Fibroblast of lung (primary cell): Measurements from ENCODE around the gene PPP4C.

Experiments
- CTCF ChIP-seq, 2 donors: IDR thresholded peaks in 1 of 2; conservative IDR thresholded peaks in 1 of 2; 1 replicate in 1 of 2; 2 replicates in 1 of 2; pipeline ENCODE4 v1.5.1; 2011 to 2012; ENCODE audit warnings: low read length in 2 of 2, control low read depth in 1 of 2, inconsistent platforms in 1 of 2, low read depth in 1 of 2, mild to moderate bottlenecking in 1 of 2
- EZH2 ChIP-seq: IDR thresholded peaks from 2 replicates; pipeline ENCODE4 v1.5.1; 2012; ENCODE audit warnings: low read length, control low read depth, mild to moderate bottlenecking; ENCODE audit errors: missing control alignments

GRCh38 chr16:30078744-30079143, 3.0 kb downstream of the PPP4C start:
- no peak for TF ChIP-seq EZH2
- no peak for TF ChIP-seq CTCF (conservative IDR thresholded peaks at IDR 0.05 in 1 of 2, IDR thresholded peaks at IDR 0.05 in 1 of 2; ENCODE audit: low read depth in 1 of 2, low read length in 2 of 2)
